HG03460 (cell line): Measurements from ENCODE around the gene TRERF1.

Experiments used
- ATAC-seq: cut with Tn5 transposase; IDR thresholded peaks from one replicate; pipeline ENCODE4 v1.9.1; 2021; ENCODE audit not compliant: unreplicated experiment

TRERF1 gene

GRCh38 chr6:42427871-42428270 lies 23.9 kb downstream of the TRERF1 start:
- no peak for ATAC-seq

- no peak for ATAC-seq
Measured at GRCh38 chr6:42426191-42426590, 25.5 kb downstream of the TRERF1 start.

GRCh38 chr6:42424906-42425474 lies 26.7 kb downstream of the TRERF1 start:
- no peak for ATAC-seq

GRCh38 chr6:42423244-42423643 lies 28.5 kb downstream of the TRERF1 start:
- ATAC-seq, result no peak

- no peak for ATAC-seq
Measured at GRCh38 chr6:42420741-42421140, 31.0 kb downstream of the TRERF1 start.

GRCh38 chr6:42419490-42420280 lies 32.0 kb downstream of the TRERF1 start:
- ATAC-seq, result no peak

GRCh38 chr6:42418724-42419123 lies 33.0 kb downstream of the TRERF1 start:
- ATAC-seq, result no peak

GRCh38 chr6:42417641-42418112 lies 34.0 kb downstream of the TRERF1 start:
- ATAC-seq, result no peak

- no peak for ATAC-seq
Measured at GRCh38 chr6:42411406-42411805, 40.3 kb downstream of the TRERF1 start.

- ATAC-seq, result no peak
Measured at GRCh38 chr6:42410861-42411260, 40.9 kb downstream of the TRERF1 start.

- ATAC-seq, result no peak
Measured at GRCh38 chr6:42409581-42409980, 42.1 kb downstream of the TRERF1 start.

- no peak for ATAC-seq
Measured at GRCh38 chr6:42407379-42407778, 44.3 kb downstream of the TRERF1 start.

- ATAC-seq, result no peak
Measured at GRCh38 chr6:42406306-42407280, 45.1 kb downstream of the TRERF1 start.

- no peak for ATAC-seq
Measured at GRCh38 chr6:42405021-42405420, 46.7 kb downstream of the TRERF1 start.

GRCh38 chr6:42404484-42404883 lies 47.2 kb downstream of the TRERF1 start:
- no peak for ATAC-seq

GRCh38 chr6:42403831-42404230 lies 47.9 kb downstream of the TRERF1 start:
- no peak for ATAC-seq

GRCh38 chr6:42403421-42403820 lies 48.3 kb downstream of the TRERF1 start:
- no peak for ATAC-seq

GRCh38 chr6:42402184-42402583 lies 49.5 kb downstream of the TRERF1 start:
- no peak for ATAC-seq

- ATAC-seq, result no peak
Measured at GRCh38 chr6:42401613-42401951, 50.1 kb downstream of the TRERF1 start.

GRCh38 chr6:42400886-42401612 lies 50.7 kb downstream of the TRERF1 start:
- ATAC-seq, result no peak
